GM20431 (cell line): Measurements from ENCODE around the gene WDR44.
"Not testable (repeated sequence)": the region's sequence is repeated elsewhere in the genome, so short reads cannot be mapped to it uniquely, and the experiment has no call there.

Experiments
- in situ Hi-C: fragments of 300-500 bp; cut with MseI, MboI; formaldehyde crosslinking; loops from one replicate; pipeline ENCODE4 v1.15.0; 2020; ENCODE audit warnings: low sequenced_read_pairs; ENCODE audit not compliant: unreplicated experiment

The WDR44 gene

GRCh38 chrX:118345464-118346257 lies at the start of gene WDR44:
WDR44 (plus strand) TSS chrX:118346106; CDS start chrX:118346504, 398 bp downstream.
- in situ Hi-C loops: no loop called here

GRCh38 chrX:118305827-118306226 lies 40.1 kb upstream of the WDR44 start:
- in situ Hi-C loops: not testable (repeated sequence)

- in situ Hi-C loops: no loop called here
Measured at GRCh38 chrX:118315529-118315928, 30.4 kb upstream of the WDR44 start.

GRCh38 chrX:118324588-118324987 lies 21.3 kb upstream of the WDR44 start:
- in situ Hi-C loops: no loop called here

- in situ Hi-C loops: no loop called here
Measured at GRCh38 chrX:118325453-118325852, 20.5 kb upstream of the WDR44 start.

- in situ Hi-C loops: no loop called here
Measured at GRCh38 chrX:118329175-118329574, 16.7 kb upstream of the WDR44 start.

- in situ Hi-C loops: no loop called here
Measured at GRCh38 chrX:118337687-118338086, 8.2 kb upstream of the WDR44 start.

- in situ Hi-C loops: no loop called here
Measured at GRCh38 chrX:118338930-118339329, 7.0 kb upstream of the WDR44 start.

- in situ Hi-C loops: no loop called here
Measured at GRCh38 chrX:118345045-118345463, 852 bp upstream of the WDR44 start.

GRCh38 chrX:118346258-118347094 lies 570 bp downstream of the WDR44 start:
- in situ Hi-C loops: no loop called here

GRCh38 chrX:118347131-118347530 lies 1.2 kb downstream of the WDR44 start:
- in situ Hi-C loops: no loop called here

- in situ Hi-C loops: no loop called here
Measured at GRCh38 chrX:118347736-118348135, 1.8 kb downstream of the WDR44 start.

- in situ Hi-C loops: no loop called here
Measured at GRCh38 chrX:118348186-118348810, 2.4 kb downstream of the WDR44 start.

GRCh38 chrX:118349188-118349587 lies 3.3 kb downstream of the WDR44 start:
- in situ Hi-C loops: no loop called here

- in situ Hi-C loops: no loop called here
Measured at GRCh38 chrX:118350221-118350620, 4.3 kb downstream of the WDR44 start.

- in situ Hi-C loops: no loop called here
Measured at GRCh38 chrX:118350706-118351105, 4.8 kb downstream of the WDR44 start.

GRCh38 chrX:118352566-118352965 lies 6.7 kb downstream of the WDR44 start:
- in situ Hi-C loops: no loop called here

GRCh38 chrX:118353081-118353850 lies 7.4 kb downstream of the WDR44 start:
- in situ Hi-C loops: no loop called here

- in situ Hi-C loops: no loop called here
Measured at GRCh38 chrX:118355225-118355920, 9.5 kb downstream of the WDR44 start.
